Heart left ventricle (tissue), 16 donors: ENCODE data around the gene DOCK2. TPM values are rescaled to one million over a fixed set of nuclear protein-coding genes. Genes with fewer than 3 reads are reported as not detected.

ENCODE experiments used
- ATAC-seq, 4 donors: fragments of 200-7000 bp; cut with Tn5 transposase; one replicate each; pipeline ENCODE4 v1.9.1; 2020 to 2022; ENCODE audit warnings: moderate library complexity in 4 of 4, mild to moderate bottlenecking in 3 of 4, moderate number of reproducible peaks in 1 of 4
- DNase-seq, 5 donors: peaks; one replicate each; pipeline ENCODE4 v3.0.0-alpha.2; 2020
- H3K27ac ChIP-seq, 12 donors: fragments of 200-600 bp; sonication (generic) in 4 of 12; one replicate each; pipeline versions ENCODE4 v1.5.0 to v1.8.0; 2016 to 2022; ENCODE audit warnings: mild to moderate bottlenecking in 2 of 12
- H3K27me3 ChIP-seq, 9 donors: fragments of 200-600 bp; sonication (generic) in 2 of 9; one replicate each; pipeline versions ENCODE4 v1.5.1 to v1.8.0; 2016 to 2022; ENCODE audit warnings: mild to moderate bottlenecking in 3 of 9
- H3K36me3 ChIP-seq, 9 donors: fragments of 200-600 bp; sonication (generic) in 2 of 9; one replicate each; pipeline versions ENCODE4 v1.5.0 to v1.8.0; 2018 to 2022; ENCODE audit warnings: mild to moderate bottlenecking in 2 of 9
- H3K4me1 ChIP-seq, 12 donors: fragments of 200-600 bp; sonication (generic) in 4 of 12; one replicate each; pipeline versions ENCODE4 v1.5.0 to v1.8.0; 2016 to 2022; ENCODE audit warnings: mild to moderate bottlenecking in 3 of 12
- H3K4me3 ChIP-seq, 12 donors: fragments of 200-600 bp; sonication (generic) in 4 of 12; one replicate each; pipeline versions ENCODE4 v1.5.0 to v1.8.0; 2017 to 2022; ENCODE audit warnings: mild to moderate bottlenecking in 9 of 12, moderate library complexity in 4 of 12
- H3K9me3 ChIP-seq, 12 donors: fragments of 200-600 bp; sonication (generic) in 4 of 12; one replicate each; pipeline versions ENCODE4 v1.5.0 to v1.8.0; 2016 to 2022; ENCODE audit warnings: mild to moderate bottlenecking in 1 of 12
- CTCF ChIP-seq, 12 donors: fragments of 200-600 bp; sonication (generic) in 4 of 12; IDR thresholded peaks; one replicate each; pipeline versions ENCODE4 v1.5.0 to v1.8.0; 2018 to 2022; ENCODE audit warnings: antibody characterized with exemption in 12 of 12, mild to moderate bottlenecking in 5 of 12
- POLR2A ChIP-seq, 2 donors: fragments of 450-650 bp; IDR thresholded peaks; one replicate each; pipeline ENCODE4 v1.6.1; 2017; ENCODE audit warnings: antibody characterized with exemption in 2 of 2, mild to moderate bottlenecking in 2 of 2, moderate library complexity in 2 of 2
- WGBS, 4 donors: extraction: QIAGEN DNeasy Blood & Tissue Kit in 2 of 4; methylation state at CpG; one replicate each; pipeline versions ENCODE4 v1.1.5 to v1.1.7; 2013 to 2018; 5-methylcytosine and 5-hydroxymethylcytosine counted together
- intact Hi-C, 10 donors: fragments of 100-400 bp; cut with DNase I; formaldehyde crosslinking; loops; one replicate each; pipeline versions ENCODE4 v1.11.1 to v1.14.2; 2022
- polyA plus RNA-seq, 2 donors: library from polyadenylated mRNA; stranded (reverse); fragments of 200-250 nt; gene quantifications; one replicate each; pipeline ENCODE4 v1.2.3, GENCODE V29; 2013
- total RNA-seq, 9 donors: library from RNA; depleted of rRNA in 2 of 9; stranded (reverse); fragments of >200 nt in 2 of 9; fragmentation: NEBNext Ultra II Directional in 3 of 9; extraction: Animal tissue kit (Norgen Biotek cat#: 25700) in 3 of 9; gene quantifications; one replicate each; pipeline versions ENCODE4 v1.1.0 to v1.2.4, GENCODE V29; 2016 to 2023
- donor health status: ischemic (EF 13 %, LVEDD 7.1; RV severe dilation, severe dysfunction).
- donor health status: healthy with polysubstance abuse.
- donor health status: DM: no; HTN: yes; CAD: no.
- donor health status: DM: no; HTN: no; CAD: no.
- donor health status: ischemic (EF 25% LVEDD 6.9; RV normal size, moderate dysfunction).
- donor health status: ischemic (EF 25% LVEDD 5.7; RV mildly dilated, moderate dysfunction).
- donor health status: healthy.
- donor health status: DM: yes; HTN: yes; CAD: no.
- donor health status: ischemic (EF 35%, LVEDD 5.7; RV mildly dilated, moderate dysfunction).
- donor health status: nonischemic (EF 11% LVEDD 7.7; RV severe dilation, severe dysfunction).
- donor health status: DM: yes; HTN: yes; CAD: no.
- donor health status: PGD.
- donor health status: ischemic (EF 29% LVEDD 5.4; RV normal size, mild dysfunction).
- donor health status: nonischemic (EF 23%, LVEDD 6.1; RV moderate dilation, normal function).

Gene DOCK2
- total and polyA plus RNA-seq, 11 donors = 0.80 to 59.5 (median 4.6) TPM

GRCh38 chr5:169702693-169703481 lies 65.8 kb downstream of the DOCK2 start:
- no peaks in the 10 kb centered on the region for H3K9me3 ChIP-seq
- WGBS, 4 donors = 65 to 75% (median 67%) methylated on average over 7 of the region's 7 CpGs
- no peak overlapping the region for H3K27ac ChIP-seq
- H3K4me3 ChIP-seq = no peak overlapping the region
- no peak for ATAC-seq
- no peak for TF ChIP-seq CTCF (IDR thresholded peaks at IDR 0.05)
- no peak for TF ChIP-seq POLR2A (IDR thresholded peaks at IDR 0.05)
- peaks cover 0 to 96% (median 0%) of the 10 kb centered on the region in 9 donors for H3K36me3 ChIP-seq
- intact Hi-C loops = loop anchor here (1.0 to 10.0 kb wide), 9 partner anchors 277 to 482 kb away; partner anchors contain the start of gene INSYN2B (in 6 of the 10)
- H3K4me1 ChIP-seq = no peaks in the 10 kb centered on the region
- no peak for DNase-seq
- H3K27me3 ChIP-seq = no peaks in the 10 kb centered on the region

DNA sequence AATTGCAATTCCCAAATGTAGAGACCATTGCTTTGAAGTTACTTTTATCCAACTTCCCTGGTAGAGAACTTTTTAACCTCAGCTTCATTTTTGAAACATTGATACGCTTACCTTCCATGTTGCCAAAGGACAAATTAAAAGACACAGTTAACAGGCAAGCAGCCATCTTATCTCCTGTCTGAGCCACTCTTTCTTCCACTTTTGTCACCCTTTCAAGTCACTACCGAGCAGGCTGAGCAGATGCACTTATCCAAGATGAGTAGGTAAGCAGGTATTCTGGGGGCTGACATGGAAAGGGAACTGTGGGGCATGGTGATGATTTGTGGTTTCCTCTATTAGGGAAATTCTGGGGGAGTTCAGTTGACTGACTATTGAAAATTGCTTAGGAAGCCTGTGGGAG lies 66.7 kb downstream of the DOCK2 start:
- H3K9me3 ChIP-seq = no peaks in the 10 kb centered on the region
- TF ChIP-seq POLR2A (IDR thresholded peaks at IDR 0.05) (no peak), CTCF (IDR thresholded peaks at IDR 0.05) (no peak)
- H3K4me1 ChIP-seq = no peaks in the 10 kb centered on the region
- ATAC-seq (no peak), DNase-seq (no peak)
- no peak overlapping the region for H3K4me3 ChIP-seq
- H3K36me3 ChIP-seq = peaks cover 0 to 94% (median 0%) of the 10 kb centered on the region in 9 donors
- H3K27ac ChIP-seq = no peak overlapping the region
- intact Hi-C loops = loop anchor here in 8 of 10 donors (2.0 to 10.0 kb wide), 7 partner anchors 278 to 481 kb away; partner anchors contain the start of gene INSYN2B (in 5 of the 8)
- no peaks in the 10 kb centered on the region for H3K27me3 ChIP-seq
- WGBS, 4 donors = 48 to 64% (median 58%) methylated on average over 2 of the region's 2 CpGs

- 84 to 95% (median 89%) methylated on average over 2 of the region's 2 CpGs for WGBS, 4 donors
- no peak for TF ChIP-seq POLR2A (IDR thresholded peaks at IDR 0.05)
- no peak overlapping the region for H3K27ac ChIP-seq
- H3K9me3 ChIP-seq = no peaks in the 10 kb centered on the region
- DNase-seq (no peak), ATAC-seq (no peak)
- H3K4me1 ChIP-seq = no peaks in the 10 kb centered on the region
- intact Hi-C loops = loop anchor here in 4 of 10 donors (10.0 kb wide), 2 partner anchors 359 to 479 kb away; no protein-coding TSS in a partner anchor
- peaks cover 0 to 94% (median 0%) of the 10 kb centered on the region in 9 donors for H3K36me3 ChIP-seq
- no peak overlapping the region for H3K4me3 ChIP-seq
- H3K27me3 ChIP-seq = no peaks in the 10 kb centered on the region
Observed at GRCh38 chr5:169705322-169705721, 68.2 kb downstream of the DOCK2 start.

DNA sequence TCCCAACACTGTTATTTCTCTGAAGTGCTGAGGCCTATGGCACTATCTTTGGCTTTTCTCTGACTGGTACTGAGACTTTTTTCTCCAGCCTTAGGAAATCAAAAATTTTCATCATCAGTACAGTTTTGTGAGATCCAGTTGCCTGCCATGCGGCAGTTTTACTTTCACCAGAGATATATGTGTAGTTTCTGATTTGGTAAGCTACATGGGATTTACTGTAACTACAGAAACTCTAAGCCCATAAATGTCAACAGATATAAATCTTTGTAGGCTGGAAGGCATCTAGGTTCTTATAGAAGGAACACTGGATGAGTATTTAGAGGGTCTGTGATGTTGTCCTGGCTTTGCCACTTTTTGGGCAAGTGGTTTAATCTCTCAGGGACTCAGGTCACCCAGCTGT lies 69.0 kb downstream of the DOCK2 start:
- ATAC-seq = no peak
- no peak for DNase-seq
- 93 to 100% (median 97%) methylated on average over 1 of the region's 1 CpG for WGBS, 4 donors

More for the DNA sequence above, 69.0 kb downstream of the DOCK2 start:
- Histone ChIP-seq H3K27me3 (no peaks in the 10 kb centered on the region), H3K9me3 (no peaks in the 10 kb centered on the region), H3K4me3 (no peak overlapping the region), H3K36me3 (peaks cover 0 to 94% (median 0%) of the 10 kb centered on the region in 9 donors), H3K27ac (no peak overlapping the region), H3K4me1 (no peaks in the 10 kb centered on the region)
- intact Hi-C loops = loop anchor here in 4 of 10 donors (10.0 kb wide), 2 partner anchors 359 to 479 kb away; no protein-coding TSS in a partner anchor
- TF ChIP-seq CTCF (IDR thresholded peaks at IDR 0.05) (no peak), POLR2A (IDR thresholded peaks at IDR 0.05) (no peak)
